K562 (cell line): Measurements from ENCODE around the gene ARHGAP4. TPM values are rescaled to one million over a fixed set of nuclear protein-coding genes. Genes with fewer than 3 reads are reported as not detected.

ENCODE experiments used
- ATAC-seq: fragments of 200-7000 bp; cut with Tn5 transposase; 3 replicates; pipeline ENCODE4 v1.9.1; 2020; ENCODE audit warnings: moderate library complexity
- BruUV-seq: library from RNA; stranded (reverse); fragments of 400-500 nt; replicated peaks from 2 replicates; lab custom pipeline; 2021; lab: Mats Ljungman, UMichigan
- CTCF ChIA-PET: fragments of 300-600 bp; formaldehyde crosslinking; extraction: SDS; loops from one replicate; lab custom pipeline; 2021; ENCODE audit warnings: low intra/inter-chr PET ratio; lab: Yijun Ruan, JAX
- POLR2A ChIA-PET: fragments of 300-600, 350-650 bp; sonication (Branson Sonifier 250); formaldehyde crosslinking; extraction: SDS; loops from one replicate; lab custom pipeline; 2021; ENCODE audit warnings: antibody characterized with exemption, inconsistent platforms; lab: Yijun Ruan, JAX
- DNase-seq, 4 experiments: peaks; one replicate each; pipeline versions ENCODE4 v3.0.0 to v3.0.0-alpha.2; 2011 to 2018; ENCODE audit warnings: low spot score in 3 of 4, mixed read lengths in 3 of 4; ENCODE audit errors: extremely low read depth in 1 of 4
- FAIRE-seq: peaks from 2 replicates; lab custom pipeline; 2011; peaks lifted over from hg19 to GRCh38; lab: Jason Lieb, UNC
- H2AFZ ChIP-seq: 2 replicates; pipeline ENCODE4 v1.6.0; 2011; ENCODE audit warnings: low read depth, low read length, control low read depth, inconsistent platforms
- H3K27ac ChIP-seq: fragments of 200-600 bp; 3 replicates; pipeline ENCODE4 v1.8.0; 2011; ENCODE audit warnings: low read depth, mild to moderate bottlenecking, control low read depth, inconsistent platforms, low read length, moderate library complexity, mixed read lengths; ENCODE audit errors: extremely low read depth
- H3K27me3 ChIP-seq, 2 experiments: fragments of 300-600 bp in 1 of 2; 2 replicates in 1 of 2; 3 replicates in 1 of 2; pipeline versions ENCODE4 v1.6.0 to v1.8.0; 2011; ENCODE audit warnings: inconsistent platforms in 2 of 2, low read length in 2 of 2, mild to moderate bottlenecking in 1 of 2, mixed read lengths in 1 of 2, moderate library complexity in 1 of 2; ENCODE audit not compliant: control insufficient read depth in 2 of 2, insufficient read depth in 2 of 2
- H3K36me3 ChIP-seq: fragments of 300-600 bp; 3 replicates; pipeline ENCODE4 v1.8.0; 2011; ENCODE audit warnings: mild to moderate bottlenecking, low read length, inconsistent platforms; ENCODE audit not compliant: control insufficient read depth, insufficient read depth
- H3K4me1 ChIP-seq, 2 experiments: fragments of 200-600 bp in 1 of 2; replicated peaks in 1 of 2; 2 replicates in 1 of 2; 3 replicates in 1 of 2; pipeline versions ENCODE4 v1.5.1 to v1.8.0; 2011; ENCODE audit warnings: inconsistent platforms in 2 of 2, low read length in 2 of 2, mild to moderate bottlenecking in 1 of 2, mixed read lengths in 1 of 2, moderate library complexity in 1 of 2; ENCODE audit not compliant: control insufficient read depth in 2 of 2, insufficient read depth in 2 of 2
- H3K4me2 ChIP-seq: 2 replicates; pipeline ENCODE4 v1.6.1; 2011; ENCODE audit warnings: low read length, control low read depth, inconsistent platforms, mixed read lengths; ENCODE audit not compliant: insufficient read depth
- H3K4me3 ChIP-seq: fragments of 200-600 bp; sonication (generic), shearing (Covaris generic); 2 replicates; pipeline ENCODE4 v1.5.1; 2016; ENCODE audit warnings: control low read depth, inconsistent platforms
- H3K79me2 ChIP-seq: fragments of 200-600 bp; 3 replicates; pipeline ENCODE4 v1.8.0; 2011; ENCODE audit warnings: low read length, inconsistent platforms; ENCODE audit not compliant: control insufficient read depth, insufficient read depth
- H3K9ac ChIP-seq, 2 experiments: 2 replicates each; pipeline versions ENCODE4 v1.6.0 to v1.6.1; 2011; ENCODE audit warnings: low read depth in 2 of 2, low read length in 2 of 2, control low read depth in 1 of 2, inconsistent platforms in 1 of 2, mild to moderate bottlenecking in 1 of 2, mixed read lengths in 1 of 2; ENCODE audit not compliant: insufficient read depth in 1 of 2
- H3K9me1 ChIP-seq: one replicate; pipeline ENCODE4 v1.6.0; 2011; ENCODE audit warnings: inconsistent platforms, mild to moderate bottlenecking, low read length, moderate library complexity; ENCODE audit not compliant: control insufficient read depth, insufficient read depth
- H3K9me3 ChIP-seq: replicated peaks from 2 replicates; pipeline ENCODE4 v1.5.1; 2011; ENCODE audit warnings: low read depth, low read length, inconsistent platforms; ENCODE audit not compliant: control insufficient read depth, insufficient read depth
- H4K20me1 ChIP-seq: replicated peaks from 2 replicates; pipeline ENCODE4 v1.6.1; 2011; ENCODE audit warnings: low read length, inconsistent platforms, mixed read lengths; ENCODE audit not compliant: control insufficient read depth, insufficient read depth
- KAT2B ChIP-seq: IDR thresholded peaks from one replicate; pipeline ENCODE4 v1.6.1; 2012; ENCODE audit warnings: low read depth, mild to moderate bottlenecking, control low read depth, inconsistent platforms, low read length, moderate library complexity
- MXI1 ChIP-seq: IDR thresholded peaks from 2 replicates; pipeline ENCODE4 v1.6.1; 2011; ENCODE audit warnings: low read depth, mild to moderate bottlenecking, improper control_type of control experiment, low read length
- RAD21 ChIP-seq, 2 experiments: fragments of 250-450 bp in 1 of 2; fragments of 450-650 bp in 1 of 2; sonication (Bioruptor Pico) in 1 of 2; formaldehyde crosslinking in 1 of 2; IDR thresholded peaks in 1 of 2; conservative IDR thresholded peaks in 1 of 2; 2 replicates each; pipeline versions ENCODE4 v1.4.0 to v1.8.0; 2020 to 2022; ENCODE audit warnings: mild to moderate bottlenecking in 2 of 2, moderate library complexity in 1 of 2
- ZNF263 ChIP-seq: sonication (generic); formaldehyde crosslinking; IDR thresholded peaks from 2 replicates; pipeline ENCODE4 v1.8.0; 2022; ENCODE audit warnings: mild to moderate bottlenecking, missing genetic modification reagents, borderline replicate concordance
- WGBS: fragments of 100-300 bp; shearing (Covaris generic); methylation state at CpG from one replicate; pipeline ENCODE4 v1.1.6; 2016; ENCODE audit warnings: low coverage, mixed read lengths; ENCODE audit not compliant: insufficient coverage; ENCODE audit errors: missing lambda C conversion rate; 5-methylcytosine and 5-hydroxymethylcytosine counted together
- in situ Hi-C: fragments of 300-500 bp; cut with MboI; formaldehyde crosslinking; loops from 4 replicates; pipeline ENCODE4 v1.15.0; 2018; ENCODE audit warnings: inconsistent platforms, mixed read lengths
- intact Hi-C: fragments of 100-400 bp; cut with micrococcal nuclease; formaldehyde crosslinking; loops from 2 replicates; pipeline ENCODE4 v1.14.2; 2022
- polyA plus RNA-seq, 8 experiments: library from polyadenylated mRNA; depleted of rRNA in 4 of 8; stranded (reverse) in 5 of 8; unstranded in 3 of 8; fragments of >200 nt; fragmentation: Nextera tagmentation in 2 of 8; fragmentation: Illumina TruSeq in 1 of 8; extraction: Ambion mirVana in 2 of 8; extraction: Trizol in 1 of 8; gene quantifications; 2 replicates each; pipeline versions ENCODE4 v1.2.1 to v1.2.3, GENCODE V29; 2011 to 2014; ENCODE audit warnings: inconsistent platforms in 1 of 8, missing spikeins in 1 of 8
- total RNA-seq, 7 experiments: library from RNA; depleted of rRNA in 6 of 7; stranded (reverse); fragments of >200 nt in 6 of 7; fragmentation: Illumina TruSeq in 2 of 7; extraction: Trizol in 2 of 7; gene quantifications; 2 replicates each; pipeline versions ENCODE4 v1.2.1 to v1.2.3, GENCODE V29; 2011 to 2021; ENCODE audit warnings: low replicate concordance in 1 of 7
- TF ChIP-seq, protein P1 (sequence below), 3 experiments: IDR thresholded peaks in 2 of 3; conservative IDR thresholded peaks in 1 of 3; 2 replicates each; pipeline ENCODE4 v1.5.1; 2011 to 2012; ENCODE audit warnings: low read length in 3 of 3, mild to moderate bottlenecking in 3 of 3, control low read depth in 2 of 3, improper control_type of control experiment in 1 of 3, inconsistent platforms in 1 of 3, low read depth in 1 of 3, mixed read lengths in 1 of 3, moderate library complexity in 1 of 3; ENCODE audit not compliant: insufficient read depth in 2 of 3

Gene ARHGAP4
- total and polyA plus RNA-seq, 9 of the 15 experiments (the other 6 are each of a cell fraction or from before 2014, with no cell fraction given): 0.30 to 81.8 (median 13.5) TPM

GRCh38 chrX:153870791-153871360, 55.2 kb downstream of the ARHGAP4 start:
- no peaks in the 10 kb centered on the region for H3K36me3 ChIP-seq
- H4K20me1 ChIP-seq: 0 out of 2 replicates have a peak, but pooled peaks cover 20% of the 10 kb centered on the region
- BruUV-seq: no TSS peak
- in situ Hi-C loops: no loop called here
- under 1% methylated on average over 13 of the region's 21 CpGs for WGBS
- H3K27me3 ChIP-seq: peaks cover 3 to 67% of the 10 kb centered on the region in 2 experiments; a peak in 3 of 5 replicates
- H3K9me1 ChIP-seq: no peaks in the 10 kb centered on the region
- H3K27ac ChIP-seq: no peak overlapping the region
- TF ChIP-seq MXI1: no peak
- TF ChIP-seq ZNF263 (CRISPR knock-in tag): no peak
- 0 out of 4 replicates have a peak, but pooled peaks of 1 of the 2 experiments have one; percentile 4 for TF ChIP-seq RAD21 (CRISPR knock-in tag; conservative IDR thresholded peaks at IDR 0.05 in 1 of 2, IDR thresholded peaks at IDR 0.05 in 1 of 2)
- TF ChIP-seq, protein P1, sequence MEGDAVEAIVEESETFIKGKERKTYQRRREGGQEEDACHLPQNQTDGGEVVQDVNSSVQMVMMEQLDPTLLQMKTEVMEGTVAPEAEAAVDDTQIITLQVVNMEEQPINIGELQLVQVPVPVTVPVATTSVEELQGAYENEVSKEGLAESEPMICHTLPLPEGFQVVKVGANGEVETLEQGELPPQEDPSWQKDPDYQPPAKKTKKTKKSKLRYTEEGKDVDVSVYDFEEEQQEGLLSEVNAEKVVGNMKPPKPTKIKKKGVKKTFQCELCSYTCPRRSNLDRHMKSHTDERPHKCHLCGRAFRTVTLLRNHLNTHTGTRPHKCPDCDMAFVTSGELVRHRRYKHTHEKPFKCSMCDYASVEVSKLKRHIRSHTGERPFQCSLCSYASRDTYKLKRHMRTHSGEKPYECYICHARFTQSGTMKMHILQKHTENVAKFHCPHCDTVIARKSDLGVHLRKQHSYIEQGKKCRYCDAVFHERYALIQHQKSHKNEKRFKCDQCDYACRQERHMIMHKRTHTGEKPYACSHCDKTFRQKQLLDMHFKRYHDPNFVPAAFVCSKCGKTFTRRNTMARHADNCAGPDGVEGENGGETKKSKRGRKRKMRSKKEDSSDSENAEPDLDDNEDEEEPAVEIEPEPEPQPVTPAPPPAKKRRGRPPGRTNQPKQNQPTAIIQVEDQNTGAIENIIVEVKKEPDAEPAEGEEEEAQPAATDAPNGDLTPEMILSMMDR (IDR thresholded peaks at IDR 0.05 in 2 of 3, conservative IDR thresholded peaks at IDR 0.05 in 1 of 3; ENCODE audit: insufficient read depth in 2 of 3, low read depth in 1 of 3, low read length in 3 of 3): peak in 2 of 3 experiments; percentile 26 to 42; a peak in 2 of 6 replicates
- TF ChIP-seq KAT2B: no peak
- FAIRE-seq (no peak), DNase-seq (peak in 3 of 4 experiments; percentile 43 to 51 (median 49)), ATAC-seq (peak; percentile 74)
- intact Hi-C loops: no loop called here
- no peak overlapping the region for H3K4me2 ChIP-seq
- H3K4me3 ChIP-seq: no peak overlapping the region
- H2AFZ ChIP-seq: no peak overlapping the region
- no peaks in the 10 kb centered on the region for H3K9me3 ChIP-seq
- H3K4me1 ChIP-seq: peaks cover 0 to 22% of the 10 kb centered on the region in 2 experiments; a peak in 2 of 5 replicates
- ChIA-PET CTCF (no interaction called here), POLR2A (no interaction called here)
- H3K9ac ChIP-seq: no peak overlapping the region
- H3K79me2 ChIP-seq: no peaks in the 10 kb centered on the region
